NOMO-1 treated with DMSO at 0.1 percent for 48 hours (cell line): ENCODE results near the gene CCL14.
"Not testable (repeated sequence)": the region's sequence is repeated elsewhere in the genome, so short reads cannot be mapped to it uniquely, and the experiment has no call there.

Experiments used
- DNase-seq: peaks from one replicate; lab custom pipeline; 2025; ENCODE audit not compliant: unreplicated experiment; lab: John Stamatoyannopoulos, UW

CCL14 gene

DNA sequence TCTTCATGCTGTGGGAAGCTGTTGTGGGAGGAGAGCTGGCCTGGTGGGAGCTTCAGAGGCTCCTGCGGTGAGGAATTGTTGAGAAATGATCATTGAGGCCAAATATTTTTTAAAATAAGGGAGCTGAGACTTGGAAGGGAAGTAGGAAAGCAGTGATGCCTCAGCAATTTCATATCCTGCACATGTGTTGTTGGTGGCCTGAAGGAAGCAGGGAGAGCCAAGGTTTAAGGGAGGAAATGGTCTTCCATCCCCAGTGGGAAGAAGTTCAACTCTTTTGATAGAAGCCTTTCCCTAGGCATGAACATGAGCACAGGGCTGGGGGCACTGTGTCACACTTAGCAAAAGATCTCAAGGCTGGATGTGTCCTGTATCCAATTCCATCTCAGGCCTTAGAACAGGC, at the start of gene CCL14:
Gene CCL14, minus strand, starts transcription at position 87 of the 400 bp plus-strand sequence. Its CDS starts 80 bp downstream, at position 7.
- DNase-seq: no peak

DNA sequence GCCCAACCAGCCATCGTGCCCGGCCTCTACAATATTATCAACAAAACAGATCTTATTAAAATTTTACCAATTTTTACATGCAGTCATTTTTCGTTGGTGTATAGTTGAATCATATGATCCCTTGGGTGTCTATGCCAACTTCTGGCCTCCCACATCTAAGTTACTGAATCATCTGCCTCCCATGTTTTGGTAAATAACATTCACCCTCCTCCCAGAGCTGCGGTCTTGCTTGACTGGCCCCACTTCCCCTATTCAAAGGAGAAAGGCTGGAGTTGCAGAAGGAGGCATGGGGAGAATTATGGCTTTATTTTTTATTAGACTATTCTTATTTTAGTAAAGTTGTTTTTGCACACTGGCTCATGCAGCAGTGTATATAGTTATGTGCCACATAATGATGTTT, 49.7 kb upstream of the CCL14 start:
- peak; percentile 89 for DNase-seq

- peak; percentile 98 for DNase-seq
Observed at GRCh38 chr17:36034127-36034526, 47.6 kb upstream of the CCL14 start.

- DNase-seq: no peak
Observed at GRCh38 chr17:36030956-36031355, 44.4 kb upstream of the CCL14 start.

- DNase-seq: no peak
Observed at GRCh38 chr17:36027761-36028160, 41.2 kb upstream of the CCL14 start.

- no peak for DNase-seq
Observed at GRCh38 chr17:36024106-36024869, 37.8 kb upstream of the CCL14 start.

DNA sequence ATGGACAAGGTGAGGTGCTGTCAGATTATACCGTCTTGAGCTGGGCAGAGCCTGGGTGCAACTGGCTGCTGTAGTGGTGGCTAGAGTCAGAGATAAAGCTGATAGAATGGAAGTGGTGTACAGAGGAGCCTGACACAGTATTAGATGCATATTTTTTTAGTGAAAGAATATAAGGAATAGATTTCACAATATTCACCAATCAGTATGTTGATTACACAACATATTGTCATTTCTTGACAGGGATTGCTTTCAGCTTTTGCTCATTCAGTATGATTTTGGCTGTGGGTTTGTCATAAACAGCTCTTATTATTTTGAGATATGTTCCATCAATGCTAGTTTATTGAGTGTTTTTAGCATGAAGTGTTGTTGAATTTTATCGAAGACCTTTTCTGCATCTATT, 32.9 kb upstream of the CCL14 start:
- DNase-seq: no peak

DNA sequence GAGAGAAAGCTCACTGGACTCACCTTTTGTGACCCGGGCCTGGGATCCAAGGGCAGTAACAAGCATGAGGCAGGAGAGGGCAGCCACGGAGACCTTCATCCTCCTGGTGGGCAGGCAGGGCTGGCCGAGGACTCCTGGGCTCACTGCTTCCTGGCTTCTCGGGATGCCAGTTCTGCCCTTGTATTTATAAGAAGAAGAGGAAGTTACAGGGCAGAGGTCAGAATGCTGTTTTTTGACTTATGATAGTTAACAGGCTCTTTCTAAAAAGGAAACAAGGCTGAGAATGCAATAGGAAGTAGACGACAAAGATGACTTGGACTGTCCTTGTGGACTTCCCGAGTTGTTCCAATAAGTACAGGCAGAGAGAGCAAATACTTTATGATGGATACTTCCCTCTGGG, 31.3 kb upstream of the CCL14 start, which contains the start of gene CCL23:
Gene CCL23, minus strand, starts transcription at position 174 of the 400 bp plus-strand sequence. Its CDS starts 75 bp downstream, at position 99.
- peak; percentile 81 for DNase-seq

- no peak for DNase-seq
Observed at GRCh38 chr17:36016555-36016954, 30.0 kb upstream of the CCL14 start.

DNA sequence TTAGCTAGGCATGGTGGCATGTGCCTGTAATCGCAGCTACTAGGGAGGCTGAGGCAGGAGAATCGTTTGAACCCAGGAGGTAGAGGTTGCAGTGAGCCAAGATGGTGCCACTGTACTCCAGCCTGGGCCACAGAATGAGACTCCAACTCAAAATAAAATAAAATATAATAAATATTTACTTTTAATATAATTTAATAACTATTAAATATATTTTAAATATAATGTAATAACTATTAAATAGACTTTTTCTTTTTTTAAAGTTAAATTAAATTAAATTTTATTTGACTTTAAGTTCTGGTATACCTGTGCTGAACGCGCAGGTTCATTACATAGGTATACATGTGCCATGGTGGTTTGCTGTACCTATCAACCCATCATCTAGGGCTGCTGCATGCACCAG, 29.4 kb upstream of the CCL14 start:
- DNase-seq: not testable (repeated sequence)

GRCh38 chr17:36014946-36015345, 28.4 kb upstream of the CCL14 start:
- DNase-seq: no peak

- DNase-seq: peak; percentile 9
Observed at GRCh38 chr17:36011201-36011600, 24.7 kb upstream of the CCL14 start.

GRCh38 chr17:36008998-36009665, 22.6 kb upstream of the CCL14 start:
- no peak for DNase-seq

GRCh38 chr17:36004594-36005108, 18.1 kb upstream of the CCL14 start:
- DNase-seq: peak; percentile 23

DNA sequence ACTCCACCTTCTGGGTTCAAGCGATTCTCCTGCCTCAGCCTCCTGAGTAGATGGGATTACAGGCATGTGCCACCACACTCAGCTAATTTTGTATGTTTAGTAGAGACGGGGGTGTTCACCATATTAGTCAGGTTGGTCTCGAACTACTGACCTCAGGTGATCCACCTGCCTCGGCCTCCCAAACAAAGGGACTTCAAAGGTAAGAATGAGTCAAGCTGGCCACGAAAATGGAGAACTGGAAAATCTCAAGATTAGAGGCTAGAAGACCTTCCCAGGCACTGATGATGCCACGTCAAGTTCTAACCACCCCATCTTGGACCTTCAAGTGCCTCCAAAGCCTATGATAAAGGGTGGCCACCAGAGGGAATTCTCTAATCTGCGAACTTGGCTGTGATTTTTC, 16.1 kb upstream of the CCL14 start:
- DNase-seq: no peak

DNA sequence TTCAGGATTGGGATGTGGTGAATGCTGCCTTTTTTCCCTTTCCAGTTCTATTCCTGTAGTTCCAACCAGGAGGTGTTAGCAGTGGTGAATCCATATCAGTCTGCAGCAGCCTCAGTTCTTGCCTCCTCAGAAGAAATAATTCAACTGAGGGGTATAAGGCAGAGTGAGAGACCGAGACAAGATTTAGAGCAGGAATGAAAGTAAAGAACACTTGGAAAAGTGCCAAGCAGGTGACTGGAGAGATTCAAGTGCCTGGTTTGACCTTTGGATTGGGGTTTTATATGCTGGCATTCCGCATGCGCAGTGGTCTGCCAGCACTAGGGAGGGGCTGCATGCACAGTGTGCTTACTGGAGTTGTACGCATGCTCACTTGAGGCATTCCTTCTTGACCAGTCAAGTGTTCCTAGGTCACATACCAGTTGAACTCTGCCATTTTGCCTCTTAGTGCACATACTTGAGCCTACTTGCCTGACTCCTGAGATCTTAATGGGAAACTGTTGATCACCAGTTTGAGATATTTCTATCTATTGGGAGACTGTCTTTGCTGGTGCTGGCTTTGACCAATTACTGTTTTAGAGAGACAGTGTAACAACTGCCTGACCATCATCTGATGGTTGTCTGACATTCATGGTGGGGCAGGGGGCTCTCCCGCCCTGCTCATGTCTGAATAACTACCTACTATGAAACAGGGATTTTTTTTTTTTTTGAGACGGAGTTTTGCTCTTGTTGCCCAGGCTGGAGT, 15.5 kb upstream of the CCL14 start:
- DNase-seq: no peak

DNA sequence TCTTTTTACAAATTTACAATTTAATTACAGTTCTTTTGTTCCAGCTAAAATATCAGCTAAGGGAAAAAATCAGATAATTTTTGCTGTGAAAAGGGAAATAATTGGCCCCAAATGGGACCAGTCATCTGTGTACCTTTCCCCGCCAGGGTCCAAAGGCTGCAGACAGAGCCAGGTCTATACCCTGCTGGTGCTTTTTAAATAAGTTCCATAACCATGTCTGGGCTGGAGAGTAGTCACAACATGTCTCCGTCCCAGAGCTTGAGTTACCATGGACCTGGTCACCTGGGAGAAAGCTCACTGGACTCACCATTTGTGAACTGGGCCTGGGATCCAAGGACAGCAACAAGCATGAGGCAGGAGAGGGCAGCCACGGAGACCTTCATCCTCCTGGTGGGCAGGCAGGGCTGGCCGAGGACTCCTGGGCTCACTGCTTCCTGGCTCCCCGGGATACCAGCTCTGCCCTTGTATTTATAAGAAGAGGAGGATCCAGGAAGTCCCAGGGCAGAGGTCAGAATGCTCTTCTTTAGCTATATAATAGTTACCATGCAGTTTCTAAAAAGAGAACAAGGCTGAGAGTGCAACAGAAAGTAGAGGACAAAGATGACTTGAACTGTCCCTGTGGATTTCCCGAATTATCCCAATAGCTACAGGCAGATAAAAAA, 14.7 kb upstream of the CCL14 start, which contains the start of gene CCL15:
Gene CCL15, minus strand, starts transcription at position 444 of the 662 bp plus-strand sequence. Its CDS starts 61 bp downstream, at position 383.
- DNase-seq: no peak

DNA sequence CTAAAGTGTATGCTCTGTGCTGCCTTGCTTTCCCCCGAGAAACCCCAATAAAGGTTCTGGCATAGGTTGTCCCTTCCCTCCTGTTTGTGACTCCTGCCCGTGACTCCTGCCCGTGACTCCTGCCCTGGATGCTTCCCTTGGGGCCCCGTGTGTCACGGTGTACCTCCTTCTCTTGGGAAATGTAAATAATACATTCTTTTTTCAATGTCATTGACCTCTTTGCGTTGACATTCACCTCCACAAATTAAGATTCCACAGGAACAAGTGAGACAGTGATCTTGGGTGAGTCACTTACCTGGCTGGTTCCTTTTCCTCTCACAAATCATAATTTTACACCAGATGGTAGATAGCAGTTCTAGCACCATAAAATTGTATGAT, 14.2 kb upstream of the CCL14 start:
- DNase-seq: no peak

GRCh38 chr17:35998756-35999155, 12.2 kb upstream of the CCL14 start:
- DNase-seq: no peak

GRCh38 chr17:35998018-35998545, 11.6 kb upstream of the CCL14 start:
- no peak for DNase-seq

DNA sequence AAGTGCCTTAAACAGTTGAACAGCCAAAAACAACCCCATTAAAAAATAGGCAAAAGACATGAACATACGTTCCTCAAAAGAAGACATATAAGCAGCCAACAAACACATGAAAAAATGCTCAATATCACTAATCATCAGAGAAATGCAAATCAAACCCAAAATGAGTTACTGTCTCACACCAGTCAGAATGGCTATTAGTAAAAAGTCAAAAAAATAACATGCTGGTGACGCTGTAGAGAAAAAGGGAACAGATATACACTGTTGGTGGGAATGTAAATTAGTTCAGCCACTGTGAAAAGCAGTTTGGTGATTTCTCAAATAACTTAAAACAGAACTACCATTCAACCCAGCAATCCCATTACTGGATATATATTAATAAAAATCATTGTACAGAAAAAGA, 8.8 kb upstream of the CCL14 start:
- DNase-seq: not testable (repeated sequence)
